ENCODE data around the gene KCNQ2.

Gene KCNQ2

DNA sequence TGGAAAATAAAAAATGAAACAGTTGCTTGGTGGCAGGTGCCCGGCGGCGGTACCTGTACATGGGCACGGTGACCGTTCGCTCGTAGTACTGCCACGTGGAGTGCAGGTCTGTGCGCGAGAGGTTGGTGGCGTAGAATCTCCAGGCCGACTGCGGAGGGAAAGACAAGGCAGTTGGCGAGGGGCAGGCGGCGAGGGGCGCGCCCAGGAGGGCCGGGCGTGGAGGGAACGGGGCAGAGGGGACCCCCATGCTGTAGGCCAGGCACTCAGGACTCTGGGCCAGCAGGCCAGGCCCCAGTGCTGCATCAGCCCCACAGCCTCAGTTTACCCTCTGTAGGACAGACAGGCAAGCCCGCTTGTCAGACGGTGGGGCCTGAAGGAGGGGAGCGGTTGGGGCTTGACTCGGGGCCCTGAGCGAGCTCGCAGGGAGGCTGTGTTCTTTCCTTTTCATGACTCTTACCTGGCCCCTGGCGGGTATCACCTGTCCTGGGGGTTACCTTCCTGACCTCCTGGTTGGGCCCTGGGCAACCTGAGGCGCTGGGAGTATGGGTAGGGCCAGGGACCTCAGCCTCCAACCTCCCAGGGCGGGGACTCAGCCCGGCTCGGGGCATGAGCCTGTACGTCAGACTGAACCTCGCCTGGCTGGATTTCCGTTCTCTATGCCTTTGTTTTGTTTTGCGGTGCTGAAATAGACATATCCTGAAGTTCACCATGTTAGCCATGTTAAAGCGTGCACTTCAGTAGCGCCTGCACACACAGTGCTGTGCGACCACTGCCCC is 38.5 kb downstream of the KCNQ2 start:
- DNase-seq, result no peak

GRCh38 chr20:63433351-63433750 is 39.1 kb downstream of the KCNQ2 start:
- no peak for DNase-seq

DNA sequence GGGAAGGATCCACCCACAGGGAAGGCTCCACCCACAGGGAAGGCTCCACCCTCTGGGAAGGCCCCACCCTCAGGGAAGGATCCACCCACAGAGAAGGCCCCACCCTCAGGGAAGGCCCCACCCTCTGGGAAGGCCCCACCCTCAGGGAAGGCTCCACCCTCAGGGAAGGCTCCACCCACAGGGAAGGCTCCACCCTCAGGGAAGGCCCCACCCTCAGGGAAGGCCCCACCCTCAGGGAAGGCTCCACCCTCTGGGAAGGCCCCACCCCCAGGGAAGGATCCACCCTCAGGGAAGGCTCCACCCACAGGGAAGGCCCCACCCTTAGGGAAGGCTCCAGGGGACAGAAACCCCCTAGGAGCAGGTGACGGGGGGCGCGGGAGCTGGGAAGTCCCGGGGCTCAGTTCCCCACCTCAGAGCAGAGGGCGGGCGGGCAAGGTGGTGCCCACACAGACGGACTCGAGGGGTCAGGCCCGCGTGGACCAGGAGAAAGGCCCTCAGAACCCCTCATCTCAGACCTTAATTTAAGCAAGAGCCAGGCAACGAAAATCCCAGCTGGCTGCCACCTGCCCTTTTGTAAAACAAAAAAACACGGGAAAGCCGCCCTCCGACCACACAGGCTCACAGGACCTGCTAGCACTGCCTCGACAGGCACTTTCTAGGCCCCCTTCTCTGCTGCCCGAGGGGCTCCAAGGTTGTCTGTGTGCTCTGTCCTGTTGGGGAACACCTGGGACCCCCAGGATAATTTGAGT is 39.7 kb downstream of the KCNQ2 start:
- no peak for DNase-seq

DNA sequence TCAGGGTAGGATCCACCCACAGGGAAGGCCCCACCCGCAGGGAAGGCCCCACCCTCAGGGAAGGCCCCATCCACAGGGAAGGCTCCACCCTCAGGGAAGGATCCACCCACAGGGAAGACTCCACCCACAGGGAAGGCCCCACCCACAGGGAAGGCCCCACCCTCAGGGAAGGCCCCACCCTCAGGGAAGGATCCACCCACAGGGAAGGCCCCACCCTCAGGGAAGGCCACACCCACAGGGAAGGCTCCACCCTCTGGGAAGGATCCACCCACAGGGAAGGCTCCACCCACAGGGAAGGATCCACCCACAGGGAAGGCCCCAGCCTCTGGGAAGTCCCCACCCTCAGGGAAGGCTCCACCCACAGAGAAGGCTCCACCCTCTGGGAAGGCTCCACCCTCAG is 40.5 kb downstream of the KCNQ2 start:
- DNase-seq, result no peak

DNA sequence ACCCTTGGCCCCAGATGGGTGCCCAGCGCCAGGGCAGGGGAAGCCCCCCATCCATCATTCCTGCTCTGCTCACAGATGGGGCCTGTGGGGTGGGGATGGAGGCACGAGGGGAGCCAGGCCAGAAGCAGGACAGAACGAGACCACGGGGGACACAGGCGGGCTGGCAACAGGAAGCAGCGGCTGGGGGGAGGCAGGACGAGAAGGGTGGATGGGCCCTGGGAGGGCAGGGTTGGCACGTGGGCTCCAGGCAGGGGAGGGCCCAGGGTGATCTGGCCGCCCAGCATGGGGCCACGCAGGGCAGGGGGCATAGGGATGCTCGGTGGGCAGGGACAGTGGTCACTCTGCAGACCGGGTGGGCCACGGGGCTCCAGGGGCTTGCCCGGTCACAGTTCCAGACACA is 41.6 kb downstream of the KCNQ2 start:
- no peak for DNase-seq

DNA sequence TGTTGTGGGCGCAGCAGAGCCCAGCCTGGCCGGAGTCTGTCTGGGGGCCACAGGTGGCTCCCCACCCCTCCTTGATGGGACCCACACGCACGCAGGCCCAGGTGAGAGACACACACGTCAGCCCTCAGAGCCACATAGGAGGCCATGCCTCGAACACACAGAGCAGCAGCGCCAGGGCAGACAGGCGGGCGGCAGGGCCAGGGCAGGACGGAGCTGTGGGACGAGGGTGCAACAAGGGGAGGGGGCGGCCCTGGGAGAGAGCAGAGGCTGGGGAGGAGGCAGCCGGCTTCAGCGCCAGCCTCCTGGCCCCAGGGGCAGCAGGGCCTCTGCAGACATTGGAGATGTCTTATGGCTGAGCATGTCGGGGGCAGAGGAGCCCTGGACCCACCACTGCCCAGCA is 42.5 kb downstream of the KCNQ2 start:
- no peak for DNase-seq

DNA sequence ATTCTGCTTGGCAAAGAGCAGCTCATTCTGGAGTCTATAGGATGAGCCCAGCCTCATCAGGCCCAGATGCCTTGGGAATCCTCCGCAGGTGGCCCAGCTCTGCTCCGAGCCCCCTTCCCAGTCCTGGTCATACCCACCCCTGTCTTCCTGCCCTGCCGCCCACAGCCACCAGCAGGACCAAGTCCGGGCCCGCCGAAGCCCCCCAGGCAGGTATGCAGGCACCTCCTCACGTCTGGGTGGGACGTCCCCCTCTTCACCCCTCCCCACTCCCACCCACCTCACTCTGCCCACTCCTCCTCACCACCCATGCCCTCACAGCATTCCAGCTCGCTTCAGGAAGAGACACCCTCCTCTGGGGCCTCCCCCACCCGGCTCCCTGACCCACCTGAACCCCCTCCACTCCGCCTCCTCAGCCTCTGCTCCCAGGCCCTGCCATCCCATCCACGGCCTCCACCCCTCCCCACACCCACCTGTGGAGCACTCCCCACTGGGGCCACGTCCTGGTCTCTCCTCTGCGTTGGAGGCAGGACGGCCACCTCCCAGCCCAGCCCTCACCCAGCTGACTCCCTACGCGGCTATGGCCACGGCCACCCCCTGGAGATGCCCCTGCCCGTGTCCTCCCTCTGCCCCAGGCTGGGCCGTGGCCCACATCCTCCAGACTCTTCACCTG is 43.4 kb downstream of the KCNQ2 start:
- no peak for DNase-seq

- no peak for DNase-seq
Observed at GRCh38 chr20:63427724-63428330, 44.6 kb downstream of the KCNQ2 start.

GRCh38 chr20:63427206-63427605 is 45.2 kb downstream of the KCNQ2 start:
- DNase-seq, result no peak

- DNase-seq, result no peak
Observed at GRCh38 chr20:63425846-63426485, 46.5 kb downstream of the KCNQ2 start.

- no peak for DNase-seq
Observed at GRCh38 chr20:63424613-63425012, 47.8 kb downstream of the KCNQ2 start.

- DNase-seq, result no peak
Observed at GRCh38 chr20:63423751-63424150, 48.7 kb downstream of the KCNQ2 start.

DNA sequence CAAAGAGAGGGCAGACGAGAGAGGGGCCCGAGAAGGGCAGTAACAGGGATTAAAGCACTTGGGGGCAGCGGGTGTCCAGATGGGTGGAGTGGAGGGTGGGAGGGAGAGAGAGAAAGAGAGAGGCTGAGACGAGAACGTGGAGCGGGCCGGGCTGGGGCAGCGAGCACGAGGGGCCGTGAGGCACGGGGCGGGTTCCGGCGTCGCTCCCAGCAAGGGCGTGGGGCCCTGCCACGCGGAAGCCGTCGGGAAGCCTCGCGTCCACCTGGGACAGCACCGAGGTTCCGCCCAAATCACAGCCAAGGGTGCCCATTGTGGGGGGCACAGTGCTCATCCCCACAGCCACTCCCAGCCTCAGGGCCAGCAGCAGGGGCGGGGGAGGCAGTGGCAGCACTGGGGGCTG is 49.8 kb downstream of the KCNQ2 start:
- DNase-seq, result no peak

DNA sequence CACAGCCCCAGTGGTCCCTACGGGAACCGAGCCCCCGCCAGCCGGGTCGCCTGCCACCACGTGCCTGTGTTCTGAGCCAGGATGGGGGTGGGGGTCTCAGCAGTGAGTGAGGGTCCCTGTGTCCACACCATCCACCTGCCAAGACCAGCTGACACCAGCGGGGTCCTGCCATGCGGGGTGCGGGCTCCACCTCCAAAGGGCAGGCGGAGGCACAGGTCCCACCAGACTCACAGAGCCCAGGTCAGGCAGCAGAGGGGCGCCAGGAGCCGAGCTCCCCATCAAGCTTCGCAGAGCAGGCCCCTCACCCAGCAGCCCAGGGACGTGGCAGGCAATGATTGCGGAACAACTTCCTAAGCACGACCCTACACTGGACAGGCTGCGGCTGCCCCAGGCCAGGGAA is 50.5 kb downstream of the KCNQ2 start:
- DNase-seq, result no peak

DNA sequence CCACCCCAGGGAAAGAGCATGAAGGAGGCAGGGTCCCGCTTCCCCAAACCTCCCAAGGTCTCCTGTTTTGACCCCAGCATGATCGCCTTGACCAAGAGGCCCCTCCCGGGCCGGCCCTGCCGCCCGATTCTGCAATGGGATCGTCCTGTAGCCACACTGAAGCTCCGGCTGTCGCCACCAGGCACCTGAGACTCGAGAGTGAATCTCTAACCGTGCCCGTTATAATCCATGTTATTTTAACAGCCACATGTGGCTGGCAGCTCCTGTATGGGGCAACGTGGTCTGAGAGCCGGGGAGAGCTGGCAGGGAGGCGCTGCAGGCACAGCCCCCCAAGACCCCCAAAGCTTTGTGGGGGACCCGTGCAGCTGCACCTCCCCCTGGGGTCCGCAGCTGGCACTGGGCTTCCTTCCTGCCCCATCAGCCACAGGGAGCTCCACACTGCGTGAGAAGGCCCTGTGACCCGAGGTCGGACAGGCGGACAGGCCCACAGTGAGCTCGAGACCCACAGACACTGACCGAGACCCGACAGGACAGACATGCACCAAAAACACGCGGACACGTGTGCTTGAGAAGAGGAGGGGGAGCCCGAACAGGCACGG is 51.3 kb downstream of the KCNQ2 start:
- DNase-seq, result no peak

GRCh38 chr20:63420359-63421093 is 51.9 kb downstream of the KCNQ2 start:
- DNase-seq, result no peak

- no peak for DNase-seq
Observed at GRCh38 chr20:63419299-63419698, 53.2 kb downstream of the KCNQ2 start.

DNA sequence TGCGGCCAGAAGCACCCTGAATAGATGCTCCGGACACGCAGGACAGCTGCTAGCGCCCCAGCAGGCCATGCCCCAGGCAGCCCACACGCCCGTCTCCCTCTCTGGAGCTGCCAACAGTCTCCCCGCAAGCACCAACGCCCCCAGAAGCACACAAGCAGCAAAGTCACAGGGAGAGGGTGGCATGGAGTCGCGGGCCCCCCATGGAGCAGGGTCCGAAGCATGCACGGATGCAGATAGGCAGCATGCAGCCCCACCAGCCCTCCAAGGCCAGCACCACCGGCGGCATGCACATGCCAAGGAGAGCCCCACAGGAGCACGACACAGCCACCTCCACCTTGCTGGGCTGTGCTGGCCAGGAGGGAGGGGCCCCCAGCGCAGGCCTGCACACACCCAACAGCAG is 53.8 kb downstream of the KCNQ2 start:
- DNase-seq, result no peak

GRCh38 chr20:63417738-63418120 is 54.7 kb downstream of the KCNQ2 start:
- no peak for DNase-seq

- DNase-seq, result no peak
Observed at GRCh38 chr20:63417097-63417737, 55.2 kb downstream of the KCNQ2 start.

DNA sequence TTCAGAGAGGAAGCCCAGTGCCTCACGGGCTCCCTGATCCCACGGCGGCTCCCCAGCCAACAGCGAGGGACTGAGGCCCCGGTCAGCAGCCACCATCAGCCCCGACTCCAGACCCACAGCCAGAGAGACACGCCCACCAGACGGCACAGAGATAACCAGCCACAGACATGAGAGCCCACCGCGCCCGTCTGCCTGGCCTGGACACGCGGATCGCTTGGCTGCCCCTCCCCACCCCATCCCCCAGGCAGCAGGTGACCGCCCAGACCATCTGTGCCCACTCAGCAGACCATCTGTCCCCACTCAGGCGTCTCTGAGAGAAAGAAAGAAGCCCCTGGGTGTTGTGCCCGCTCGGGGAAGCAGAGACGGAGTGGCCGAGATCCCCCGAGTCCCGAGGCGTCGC is 55.8 kb downstream of the KCNQ2 start:
- DNase-seq, result no peak

Data from activated CD4-positive, CD25-positive, alpha-beta regulatory T cell (primary cell).